HG02763 (cell line): ENCODE data around the gene PYURF.

ENCODE experiments used
- ATAC-seq: cut with Tn5 transposase; IDR thresholded peaks from one replicate; pipeline ENCODE4 v1.9.1; 2021; ENCODE audit warnings: mild to moderate bottlenecking, moderate library complexity; ENCODE audit not compliant: unreplicated experiment

The PYURF gene

DNA sequence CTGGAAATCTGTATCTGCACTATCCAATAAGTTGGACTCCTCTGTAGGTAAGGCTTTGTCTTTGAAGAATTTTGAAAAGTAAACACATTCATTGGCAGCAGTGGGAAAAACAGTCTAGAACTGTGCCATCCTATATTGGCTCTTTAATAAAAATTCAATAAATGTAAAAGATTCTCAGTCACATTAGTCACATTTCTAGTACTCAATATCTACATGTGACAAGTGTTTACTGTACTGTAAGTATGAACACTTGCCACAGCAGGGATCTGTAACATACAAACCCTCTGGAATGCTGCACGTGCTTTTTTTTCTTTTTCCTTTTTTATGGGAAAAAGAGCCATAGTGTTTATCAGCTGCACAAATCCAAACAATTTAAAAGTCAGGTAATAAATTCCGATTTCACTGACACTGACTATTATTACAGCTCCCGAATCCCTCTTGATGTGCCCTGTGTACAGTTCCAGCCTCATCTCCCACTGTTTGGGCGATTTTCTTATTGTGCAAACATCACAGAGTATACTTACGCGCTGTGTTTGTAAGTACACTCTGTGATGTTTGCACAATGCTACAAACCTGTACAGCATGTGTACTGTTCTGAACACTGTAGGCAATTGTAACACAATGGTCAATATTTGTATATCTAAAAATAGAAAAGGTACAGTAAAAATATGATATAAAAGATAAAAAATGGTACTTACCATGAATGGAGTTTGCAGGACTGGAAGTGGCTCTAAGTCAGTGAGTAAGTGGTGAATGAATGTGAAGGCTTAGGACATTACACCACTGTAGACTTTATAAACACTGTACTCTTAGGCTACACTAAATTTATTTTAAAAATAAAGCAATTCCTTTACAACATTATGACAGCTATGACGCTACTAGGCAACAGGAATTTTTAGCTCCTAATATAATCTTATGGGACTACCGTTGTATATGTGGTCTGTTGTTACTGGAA is 8.7 kb downstream of the PYURF start:
- ATAC-seq = no peak

DNA sequence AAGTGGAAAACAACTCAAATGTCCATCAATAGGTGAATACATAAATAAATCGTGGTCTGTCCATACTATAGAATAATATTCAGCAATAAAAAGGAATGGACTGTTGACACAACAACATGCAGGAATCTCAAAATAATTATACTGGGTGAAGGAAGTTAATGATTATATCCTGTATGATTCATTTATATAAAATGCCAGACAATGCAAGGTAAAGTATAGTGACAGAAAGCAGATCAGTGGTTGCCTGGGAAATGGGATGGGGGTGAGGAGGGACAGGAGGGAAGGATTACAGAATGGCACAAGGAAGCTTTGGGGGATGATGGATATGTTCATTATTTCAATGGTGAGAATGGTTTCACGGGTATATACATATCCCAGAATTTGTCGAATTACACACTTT is 12.3 kb downstream of the PYURF start:
- no peak for ATAC-seq

DNA sequence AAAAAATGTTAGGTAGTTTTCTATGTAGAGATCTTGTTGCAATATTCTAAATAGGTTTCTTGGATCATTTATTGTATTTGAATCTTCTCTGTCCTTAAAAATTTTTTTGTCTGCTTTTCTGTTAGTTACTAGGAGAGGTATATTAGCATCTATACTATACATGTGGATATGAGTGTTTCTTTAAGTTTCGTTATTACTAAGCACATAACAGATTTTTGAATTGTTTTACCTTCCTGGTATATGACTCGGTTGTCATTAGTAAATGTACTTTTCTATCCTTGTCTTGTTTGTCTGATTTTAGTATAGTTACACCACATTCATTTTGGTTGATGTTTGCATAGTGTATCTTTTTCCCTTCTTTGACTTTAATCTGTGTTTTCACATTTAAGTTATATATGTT is 20.2 kb downstream of the PYURF start:
- ATAC-seq = no peak

DNA sequence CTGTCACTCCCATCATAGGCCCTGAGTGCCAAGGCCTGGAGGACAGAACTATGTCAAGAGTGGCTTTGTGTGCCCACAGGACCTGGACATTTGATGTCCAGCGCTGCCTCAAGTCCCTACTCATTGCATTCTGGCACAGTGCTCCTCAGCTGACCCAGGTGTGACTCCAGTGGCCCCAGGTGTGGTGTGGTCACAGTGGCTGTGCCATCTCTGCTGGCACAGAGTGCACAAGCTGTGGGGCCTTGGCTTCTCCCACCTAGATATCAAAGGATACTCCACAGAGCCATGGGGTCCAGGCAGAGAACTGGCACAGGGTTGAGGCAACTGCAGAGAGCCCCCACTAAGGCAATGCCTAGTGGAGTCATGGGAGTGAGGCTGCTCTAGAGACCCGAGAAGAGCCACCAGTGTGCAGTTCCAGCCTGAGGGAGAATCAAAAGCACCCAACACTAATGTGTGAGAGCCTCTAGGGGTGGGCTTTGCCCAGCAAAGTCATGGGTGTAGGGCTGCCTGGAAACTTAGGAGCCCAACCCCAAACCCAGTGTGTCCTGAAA is 25.6 kb downstream of the PYURF start:
- no peak for ATAC-seq

DNA sequence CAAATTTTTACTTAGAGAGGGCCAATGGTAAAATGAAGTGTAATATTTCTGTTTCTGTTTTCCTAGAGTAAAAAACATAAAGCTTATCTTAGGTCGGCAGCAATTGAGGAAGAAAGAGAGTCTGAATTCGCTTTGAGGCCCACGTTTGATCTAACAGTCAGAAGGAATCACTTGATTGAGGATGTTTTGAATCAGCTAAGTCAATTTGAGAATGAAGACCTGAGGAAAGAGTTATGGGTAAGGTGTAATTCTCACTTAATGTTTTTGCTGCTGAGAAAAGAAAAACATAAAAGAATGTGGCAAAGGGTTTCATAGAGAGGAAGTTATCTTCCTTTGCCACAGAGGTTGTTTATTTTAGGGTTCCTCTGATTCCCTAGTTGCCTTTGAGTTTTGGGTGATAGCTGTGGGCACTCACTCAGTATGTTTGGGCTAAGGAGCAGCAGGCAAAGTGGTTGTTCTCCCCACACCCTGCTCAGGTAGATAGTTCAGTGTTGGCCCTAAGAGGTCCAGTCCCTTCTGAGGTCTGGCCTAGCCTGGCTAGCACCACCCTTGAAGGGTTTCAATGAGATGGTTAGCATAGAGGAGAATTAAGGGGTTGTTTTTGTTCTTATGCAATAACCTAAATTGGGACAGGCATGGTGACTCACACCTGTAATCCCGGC is 34.3 kb downstream of the PYURF start:
- ATAC-seq = no peak

DNA sequence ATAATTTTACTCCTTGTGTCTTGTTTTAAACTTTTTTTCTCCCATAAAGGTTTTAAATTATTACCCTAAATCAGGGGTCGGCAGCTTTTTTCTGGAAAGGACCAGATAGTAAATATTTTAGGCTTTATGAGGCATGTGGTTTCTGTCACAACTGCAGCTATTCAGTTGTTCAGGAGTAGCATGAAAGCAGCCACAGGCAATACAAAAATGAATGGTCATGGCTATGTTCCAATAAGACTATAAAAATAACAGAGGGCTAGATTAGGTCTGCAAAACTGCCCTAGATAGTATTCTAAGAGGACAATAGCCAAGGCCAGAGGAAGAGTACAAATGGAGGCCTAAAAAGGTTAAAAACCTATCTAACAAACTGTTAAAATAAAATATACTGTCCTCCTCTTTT is 42.0 kb downstream of the PYURF start:
- no peak for ATAC-seq

DNA sequence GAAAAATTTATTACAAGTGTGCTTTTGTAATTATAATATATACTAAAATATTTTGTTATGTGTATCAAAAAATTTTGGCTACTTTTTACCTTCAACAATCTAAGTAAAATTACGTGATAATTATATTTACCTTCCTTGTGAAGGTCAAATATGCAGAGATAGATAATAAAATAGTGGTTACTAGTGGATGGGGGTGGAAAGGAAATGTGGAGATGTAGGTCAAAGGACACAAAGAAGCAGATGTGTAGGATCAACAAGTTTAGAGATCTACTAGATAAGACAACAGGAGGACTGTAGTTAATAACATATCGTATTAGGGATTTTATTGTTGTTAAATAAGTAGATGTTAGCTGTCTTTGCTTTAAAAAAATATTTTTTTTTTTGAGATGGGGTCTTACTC is 45.3 kb downstream of the PYURF start:
- no peak for ATAC-seq

DNA sequence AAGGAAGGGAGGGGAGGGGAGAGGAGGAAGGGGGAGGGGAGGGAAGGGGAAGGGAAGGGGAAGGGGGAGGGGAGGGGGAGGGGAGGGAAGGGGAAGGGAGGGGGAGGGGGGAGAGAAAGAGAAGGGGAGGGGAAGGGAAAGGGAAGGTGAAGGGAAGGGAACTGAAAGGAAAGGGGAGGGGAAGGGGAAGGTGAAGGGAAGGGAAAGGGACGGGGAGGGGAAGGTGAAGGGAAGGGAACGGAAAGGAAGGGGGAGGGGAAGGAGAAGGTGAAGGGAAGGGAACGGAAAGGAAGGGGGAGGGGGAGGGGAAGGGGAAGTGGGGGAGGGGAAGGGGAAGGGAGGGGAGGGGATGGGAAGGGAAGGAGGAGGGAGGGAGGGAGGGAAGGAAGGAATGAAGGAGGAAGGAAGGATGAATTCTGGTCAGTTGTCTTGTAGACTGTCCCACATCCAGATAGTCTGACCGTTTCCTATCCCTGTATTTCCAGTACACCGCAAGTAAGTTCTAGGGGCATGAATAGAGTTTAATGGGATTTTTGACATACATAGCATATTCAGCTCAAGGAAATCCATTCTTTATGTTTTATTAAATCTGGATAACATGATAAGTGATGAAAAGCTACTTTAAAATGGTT is 46.2 kb downstream of the PYURF start:
- ATAC-seq = no peak
